Epithelial cell of esophagus (primary cell): ENCODE data around the gene OR51V1.

ENCODE experiments used
- DNase-seq: peaks from one replicate; pipeline ENCODE4 v3.0.0; 2010; ENCODE audit warnings: low read depth
- H3K4me3 ChIP-seq: 2 replicates; pipeline ENCODE4 v1.5.1; 2011; ENCODE audit warnings: mild to moderate bottlenecking, low read length, control low read depth
- TF ChIP-seq, protein P1 (sequence below): IDR thresholded peaks from 2 replicates; pipeline ENCODE4 v1.5.1; 2011; ENCODE audit warnings: low read depth, mild to moderate bottlenecking, low read length, control low read depth, inconsistent platforms; ENCODE audit not compliant: insufficient read depth; ENCODE audit errors: missing control alignments

OR51V1 gene

DNA sequence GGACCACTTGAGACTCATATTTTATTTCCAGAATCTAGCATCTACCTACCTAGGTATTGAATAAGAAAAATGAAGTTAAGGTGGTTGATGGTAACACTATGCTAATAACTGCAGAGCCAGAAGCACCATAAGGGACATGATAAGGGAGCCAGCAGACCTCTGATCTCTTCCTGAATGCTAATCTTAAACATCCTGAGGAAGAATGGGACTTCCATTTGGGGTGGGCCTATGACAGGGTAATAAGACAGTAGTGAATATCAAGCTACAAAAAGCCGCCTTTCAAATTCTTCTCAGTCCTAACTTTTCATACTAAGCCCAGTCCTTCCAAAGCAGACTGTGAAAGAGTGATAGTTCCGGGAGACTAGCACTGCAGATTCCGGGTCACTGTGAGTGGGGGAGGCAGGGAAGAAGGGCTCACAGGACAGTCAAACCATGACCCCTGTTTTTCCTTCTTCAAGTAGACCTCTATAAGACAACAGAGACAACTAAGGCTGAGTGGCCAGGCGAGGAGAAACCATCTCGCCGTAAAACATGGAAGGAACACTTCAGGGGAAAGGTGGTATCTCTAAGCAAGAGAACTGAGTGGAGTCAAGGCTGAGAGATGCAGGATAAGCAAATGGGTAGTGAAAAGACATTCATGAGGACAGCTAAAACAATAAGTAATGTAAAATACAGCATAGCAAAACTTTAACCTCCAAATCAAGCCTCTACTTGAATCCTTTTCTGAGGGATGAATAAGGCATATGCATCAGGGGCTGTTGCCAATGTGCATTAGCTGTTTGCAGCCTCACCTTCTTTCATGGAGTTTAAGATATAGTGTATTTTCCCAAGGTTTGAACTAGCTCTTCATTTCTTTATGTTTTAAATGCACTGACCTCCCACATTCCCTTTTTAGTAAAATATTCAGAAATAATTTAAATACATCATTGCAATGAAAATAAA, 24.3 kb upstream of the OR51V1 start:
- TF ChIP-seq, protein P1, sequence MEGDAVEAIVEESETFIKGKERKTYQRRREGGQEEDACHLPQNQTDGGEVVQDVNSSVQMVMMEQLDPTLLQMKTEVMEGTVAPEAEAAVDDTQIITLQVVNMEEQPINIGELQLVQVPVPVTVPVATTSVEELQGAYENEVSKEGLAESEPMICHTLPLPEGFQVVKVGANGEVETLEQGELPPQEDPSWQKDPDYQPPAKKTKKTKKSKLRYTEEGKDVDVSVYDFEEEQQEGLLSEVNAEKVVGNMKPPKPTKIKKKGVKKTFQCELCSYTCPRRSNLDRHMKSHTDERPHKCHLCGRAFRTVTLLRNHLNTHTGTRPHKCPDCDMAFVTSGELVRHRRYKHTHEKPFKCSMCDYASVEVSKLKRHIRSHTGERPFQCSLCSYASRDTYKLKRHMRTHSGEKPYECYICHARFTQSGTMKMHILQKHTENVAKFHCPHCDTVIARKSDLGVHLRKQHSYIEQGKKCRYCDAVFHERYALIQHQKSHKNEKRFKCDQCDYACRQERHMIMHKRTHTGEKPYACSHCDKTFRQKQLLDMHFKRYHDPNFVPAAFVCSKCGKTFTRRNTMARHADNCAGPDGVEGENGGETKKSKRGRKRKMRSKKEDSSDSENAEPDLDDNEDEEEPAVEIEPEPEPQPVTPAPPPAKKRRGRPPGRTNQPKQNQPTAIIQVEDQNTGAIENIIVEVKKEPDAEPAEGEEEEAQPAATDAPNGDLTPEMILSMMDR, result no peak
- no peak overlapping the region for H3K4me3 ChIP-seq
- no peak for DNase-seq

DNA sequence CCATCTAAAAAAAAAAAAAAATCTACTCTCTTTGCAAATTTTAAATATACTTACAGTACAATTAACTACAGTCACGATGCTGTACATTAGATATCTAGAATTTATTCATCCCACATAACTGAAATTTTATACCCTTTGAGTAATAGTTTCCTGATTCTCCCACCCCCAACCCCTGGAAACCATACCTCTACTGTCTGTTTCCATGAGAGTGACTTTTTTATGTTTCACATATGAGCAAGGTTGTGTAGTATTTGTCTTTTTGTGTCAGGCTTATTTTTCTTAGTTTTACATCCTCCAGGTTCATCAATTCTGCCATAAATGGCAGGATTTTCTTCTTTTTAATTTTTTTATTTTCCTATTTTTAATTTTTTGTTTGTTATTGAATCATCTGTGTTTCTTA, 23.2 kb upstream of the OR51V1 start:
- no peak overlapping the region for H3K4me3 ChIP-seq
- TF ChIP-seq, protein P1, result no peak
- DNase-seq, result no peak

DNA sequence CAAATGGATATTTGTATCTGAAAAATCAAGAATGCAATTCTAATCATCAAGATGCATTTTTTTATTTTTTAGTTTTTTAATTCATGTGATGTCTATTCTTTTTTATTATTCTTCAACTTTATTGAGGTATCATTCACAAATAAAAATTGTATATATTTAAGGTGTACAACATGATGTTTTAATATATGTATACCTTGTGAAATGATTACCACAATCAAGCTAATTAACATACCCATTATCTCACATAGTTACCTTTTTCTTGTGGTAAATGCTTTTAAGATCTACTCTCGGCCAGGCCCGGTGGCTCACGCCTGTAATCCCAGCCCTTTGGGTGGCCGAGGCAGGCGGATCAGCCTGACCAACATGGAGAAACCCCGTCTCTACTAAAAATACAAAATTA, 22.7 kb upstream of the OR51V1 start:
- no peak for DNase-seq
- no peak overlapping the region for H3K4me3 ChIP-seq
- TF ChIP-seq, protein P1, result no peak

DNA sequence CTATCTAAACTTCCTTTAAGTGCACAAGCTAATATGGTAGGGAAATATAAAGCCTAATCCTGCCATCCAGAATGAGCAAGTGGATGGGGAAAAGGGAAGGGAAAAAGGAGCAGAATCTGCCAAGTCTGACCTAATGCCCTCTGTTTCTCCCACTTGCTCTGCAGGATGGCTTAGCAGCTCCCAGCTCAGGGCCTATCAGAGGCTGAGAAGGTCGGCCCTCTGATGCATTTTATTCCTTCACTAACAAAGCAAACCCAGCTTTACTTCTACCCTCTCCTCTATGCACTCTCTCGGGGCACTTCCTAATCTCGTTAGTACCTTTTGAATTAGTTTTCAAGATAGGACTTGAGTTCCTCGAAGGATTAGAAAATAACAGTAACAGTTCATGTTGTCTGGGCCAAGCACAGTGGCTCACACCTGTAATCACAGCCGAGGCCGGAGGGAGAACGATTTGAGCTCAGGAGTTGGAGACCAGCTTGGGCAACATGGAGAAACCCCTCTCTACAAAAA, 9.9 kb upstream of the OR51V1 start:
- DNase-seq, result no peak
- H3K4me3 ChIP-seq, result no peak overlapping the region
- TF ChIP-seq, protein P1, result no peak

DNA sequence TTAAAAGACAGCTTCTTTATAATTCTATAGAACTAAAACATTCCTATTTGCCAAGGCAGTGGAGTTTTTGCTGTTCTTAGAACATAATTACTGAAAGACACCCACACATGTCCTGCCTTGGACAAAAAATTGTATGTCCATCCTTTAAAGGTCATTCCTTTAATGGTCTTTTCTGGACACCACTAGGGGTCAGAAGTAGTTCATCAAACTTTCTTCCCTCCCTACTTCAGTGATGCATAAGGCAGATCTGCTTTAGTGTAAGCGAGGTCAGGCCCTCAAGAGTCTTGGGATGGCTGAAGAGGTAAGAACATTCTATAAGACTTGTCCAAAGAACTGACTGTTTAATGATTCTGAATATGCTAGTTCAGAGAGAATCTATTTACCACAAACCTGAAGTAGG, 4.3 kb upstream of the OR51V1 start:
- TF ChIP-seq, protein P1, result peak; percentile 56
- no peak overlapping the region for H3K4me3 ChIP-seq
- peak; percentile 69 for DNase-seq

DNA sequence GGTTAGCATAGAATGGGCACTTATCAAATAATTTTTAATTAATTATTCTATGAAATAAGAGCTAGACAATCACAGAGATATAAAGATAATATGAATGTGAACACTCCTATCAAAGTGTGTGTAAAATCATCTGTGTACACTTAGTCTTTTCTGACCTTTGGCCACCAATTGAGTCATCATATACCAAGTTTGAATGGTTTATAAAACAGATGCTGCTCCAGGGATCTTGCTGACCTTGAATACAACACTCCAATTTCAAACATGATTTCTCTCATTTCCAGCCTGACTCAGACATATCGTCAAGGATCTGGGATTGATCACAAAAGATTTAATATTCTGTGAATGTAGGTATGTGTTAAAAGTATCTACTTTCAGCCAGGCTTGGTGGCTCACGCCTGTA, 2.9 kb upstream of the OR51V1 start:
- DNase-seq, result no peak
- TF ChIP-seq, protein P1, result no peak
- H3K4me3 ChIP-seq, result no peak overlapping the region

DNA sequence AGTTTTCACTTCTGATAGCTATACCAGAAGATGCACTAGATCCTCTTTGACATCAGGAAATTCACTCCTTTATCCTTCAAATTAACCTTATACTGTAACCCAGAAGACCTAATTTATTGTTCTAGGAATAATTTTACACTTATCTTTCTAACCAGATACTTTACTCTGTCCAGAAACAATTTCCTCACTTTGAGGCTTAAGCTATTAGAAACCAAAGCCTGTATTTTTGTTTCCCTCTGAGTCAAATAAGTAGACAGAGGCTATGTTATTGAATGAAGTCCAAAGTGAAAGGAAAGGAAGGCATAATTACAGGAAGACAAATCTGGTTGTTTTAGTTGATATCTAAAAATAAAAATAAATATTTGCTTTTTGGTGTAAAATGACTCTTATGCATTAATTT, 2.2 kb downstream of the OR51V1 start:
- TF ChIP-seq, protein P1, result no peak
- H3K4me3 ChIP-seq, result no peak overlapping the region
- no peak for DNase-seq
